K562 (cell line): ENCODE measurements around the gene VPS37D. TPM values are rescaled to one million over a fixed set of nuclear protein-coding genes. Genes with fewer than 3 reads are reported as not detected.

Experiments used
- BRD9 ChIP-seq: fragments of 450-650 bp; IDR thresholded peaks from 2 replicates; pipeline ENCODE4 v1.6.1; 2018; ENCODE audit warnings: low read depth; ENCODE audit not compliant: partially characterized antibody
- CBX8 ChIP-seq: fragments of 200-600 bp; sonication (generic); IDR thresholded peaks from 2 replicates; pipeline ENCODE4 v1.6.1; 2012; ENCODE audit warnings: borderline replicate concordance, mixed run types, low read depth, mild to moderate bottlenecking, moderate library complexity, mixed read lengths, low read length, control low read depth, inconsistent platforms; ENCODE audit not compliant: poor library complexity, severe bottlenecking; ENCODE audit errors: extremely low read depth
- CHD4 ChIP-seq: fragments of 200-600 bp; sonication (generic); IDR thresholded peaks from 3 replicates; pipeline ENCODE4 v1.6.1; 2012; ENCODE audit warnings: low read depth, mild to moderate bottlenecking, mixed read lengths, low read length, inconsistent platforms; ENCODE audit not compliant: insufficient read depth, insufficient replicate concordance, poor library complexity, severe bottlenecking
- DLX4 ChIP-seq: fragments of 250-450 bp; sonication (Bioruptor Pico); IDR thresholded peaks from 2 replicates; pipeline ENCODE4 v1.6.1; 2021; ENCODE audit warnings: mild to moderate bottlenecking
- HNRNPL ChIP-seq: fragments of 200-400 bp; formaldehyde crosslinking; IDR thresholded peaks from 2 replicates; pipeline ENCODE4 v1.6.1; 2017; ENCODE audit warnings: low read depth, mild to moderate bottlenecking, low read length
- NFXL1 ChIP-seq: fragments of 450-650 bp; formaldehyde crosslinking; IDR thresholded peaks from 2 replicates; pipeline ENCODE4 v1.4.0; 2021; ENCODE audit warnings: mild to moderate bottlenecking
- NR2C2 ChIP-seq, 2 experiments: fragments of 200-800 bp in 1 of 2; sonication (Bioruptor generic) in 1 of 2; sonication (generic) in 1 of 2; formaldehyde crosslinking in 1 of 2; IDR thresholded peaks; 2 replicates each; pipeline versions ENCODE4 v1.6.1 to v1.8.0; 2016 to 2022; ENCODE audit warnings: mild to moderate bottlenecking in 1 of 2, missing compliant biosample characterization in 1 of 2, missing genetic modification characterization in 1 of 2, missing genetic modification reagents in 1 of 2
- RBM22 ChIP-seq: fragments of 200-400 bp; formaldehyde crosslinking; IDR thresholded peaks from 2 replicates; pipeline ENCODE4 v1.6.1; 2018; ENCODE audit warnings: low read length, low read depth; ENCODE audit not compliant: poor library complexity, severe bottlenecking
- RHOXF2B ChIP-seq: fragments of 250-450 bp; sonication (Bioruptor Pico); conservative IDR thresholded peaks from 2 replicates; pipeline ENCODE4 v1.5.1; 2021
- RUNX1 ChIP-seq: sonication (generic); IDR thresholded peaks from 2 replicates; pipeline ENCODE4 v1.6.1; 2016; ENCODE audit warnings: antibody characterized with exemption, low read depth
- SOX6 ChIP-seq: fragments of 450-650 bp; IDR thresholded peaks from 2 replicates; pipeline ENCODE4 v1.6.1; 2014; ENCODE audit warnings: mild to moderate bottlenecking
- STAT5A ChIP-seq: IDR thresholded peaks from 2 replicates; pipeline ENCODE4 v1.6.1; 2012; ENCODE audit warnings: low read length, inconsistent platforms, borderline replicate concordance
- TRIM28 ChIP-seq: fragments of 450-650 bp; IDR thresholded peaks from 2 replicates; pipeline ENCODE4 v1.6.1; 2017
- USF2 ChIP-seq: sonication (generic); formaldehyde crosslinking; IDR thresholded peaks from 2 replicates; pipeline ENCODE4 v1.5.0; 2020; ENCODE audit warnings: missing genetic modification reagents
- ZBTB33 ChIP-seq: sonication (generic); formaldehyde crosslinking; IDR thresholded peaks from 2 replicates; pipeline ENCODE4 v1.8.1; 2023; ENCODE audit warnings: mild to moderate bottlenecking, missing genetic modification reagents
- ZNF134 ChIP-seq: fragments of 250-450 bp; sonication (Bioruptor Pico); conservative IDR thresholded peaks from 2 replicates; pipeline ENCODE4 v1.4.0; 2020
- ZNF707 ChIP-seq: fragments of 250-450 bp; sonication (Bioruptor Pico); conservative IDR thresholded peaks from 2 replicates; pipeline ENCODE4 v1.8.0; 2022; ENCODE audit warnings: inconsistent platforms, mild to moderate bottlenecking, moderate library complexity
- ZNF77 ChIP-seq: fragments of 250-450 bp; sonication (Bioruptor Pico); IDR thresholded peaks from 2 replicates; pipeline ENCODE4 v1.5.0; 2020
- polyA plus RNA-seq, 8 experiments: library from polyadenylated mRNA; depleted of rRNA in 4 of 8; stranded (reverse) in 5 of 8; unstranded in 3 of 8; fragments of >200 nt; fragmentation: Nextera tagmentation in 2 of 8; fragmentation: Illumina TruSeq in 1 of 8; extraction: Ambion mirVana in 2 of 8; extraction: Trizol in 1 of 8; gene quantifications; 2 replicates each; pipeline versions ENCODE4 v1.2.1 to v1.2.3, GENCODE V29; 2011 to 2014; ENCODE audit warnings: inconsistent platforms in 1 of 8, missing spikeins in 1 of 8
- total RNA-seq, 7 experiments: library from RNA; depleted of rRNA in 6 of 7; stranded (reverse); fragments of >200 nt in 6 of 7; fragmentation: Illumina TruSeq in 2 of 7; extraction: Trizol in 2 of 7; gene quantifications; 2 replicates each; pipeline versions ENCODE4 v1.2.1 to v1.2.3, GENCODE V29; 2011 to 2021; ENCODE audit warnings: low replicate concordance in 1 of 7
- TF ChIP-seq, protein P1 (sequence below): fragments of 250-450 bp; sonication (Bioruptor Pico); IDR thresholded peaks from 2 replicates; pipeline ENCODE4 v1.5.1; 2021; ENCODE audit warnings: mild to moderate bottlenecking
- TF ChIP-seq, protein P2 (sequence below): fragments of 250-450 bp; sonication (Bioruptor Pico); IDR thresholded peaks from 2 replicates; pipeline ENCODE4 v1.8.0; 2021; ENCODE audit warnings: moderate library complexity, mild to moderate bottlenecking, inconsistent platforms
- TF ChIP-seq, protein P3 (sequence below), 3 experiments: fragments of 200-800 bp in 1 of 3; sonication (Bioruptor generic) in 1 of 3; sonication (generic) in 1 of 3; formaldehyde crosslinking in 1 of 3; IDR thresholded peaks; 2 replicates each; pipeline versions ENCODE4 v1.6.1 to v1.8.0; 2016 to 2022; ENCODE audit warnings: mild to moderate bottlenecking in 2 of 3, missing compliant biosample characterization in 2 of 3, missing genetic modification characterization in 2 of 3, missing genetic modification reagents in 1 of 3

VPS37D gene
- total and polyA plus RNA-seq, 9 of the 15 experiments (the other 6 are each of a cell fraction or from before 2014, with no cell fraction given) = 0.25 to 2.3 (median 1.0) TPM; not detected in 3

GRCh38 chr7:73683056-73683787 is 15.6 kb downstream of the VPS37D start, which contains the start of the genes BUD23 and DNAJC30 (continued):
- TF ChIP-seq USF2 (no peak), BRD9 (no peak), TRIM28 (no peak), NFXL1 (CRISPR knock-in tag) (no peak), RHOXF2B (CRISPR knock-in tag) (no peak), CBX8 (no peak), NR2C2 (CRISPR knock-in tag; IDR thresholded peaks at IDR 0.05) (peak; percentile 56; the same call in 1 of the 2 replicates), NR2C2 (tag; IDR thresholded peaks at IDR 0.05) (0 out of 2 replicates have a peak, but pooled peaks have one; percentile 34), ZNF77 (no peak), SOX6 (0 out of 2 replicates have a peak, but pooled peaks have one; percentile 19), ZNF134 (no peak), HNRNPL (0 out of 2 replicates have a peak, but pooled peaks have one; percentile 59), RBM22 (peak; percentile 42), ZNF707 (CRISPR knock-in tag) (no peak), DLX4 (CRISPR knock-in tag) (no peak), ZBTB33 (no peak), CHD4 (no peak), RUNX1 (no peak), STAT5A (no peak)
- TF ChIP-seq, protein P1, sequence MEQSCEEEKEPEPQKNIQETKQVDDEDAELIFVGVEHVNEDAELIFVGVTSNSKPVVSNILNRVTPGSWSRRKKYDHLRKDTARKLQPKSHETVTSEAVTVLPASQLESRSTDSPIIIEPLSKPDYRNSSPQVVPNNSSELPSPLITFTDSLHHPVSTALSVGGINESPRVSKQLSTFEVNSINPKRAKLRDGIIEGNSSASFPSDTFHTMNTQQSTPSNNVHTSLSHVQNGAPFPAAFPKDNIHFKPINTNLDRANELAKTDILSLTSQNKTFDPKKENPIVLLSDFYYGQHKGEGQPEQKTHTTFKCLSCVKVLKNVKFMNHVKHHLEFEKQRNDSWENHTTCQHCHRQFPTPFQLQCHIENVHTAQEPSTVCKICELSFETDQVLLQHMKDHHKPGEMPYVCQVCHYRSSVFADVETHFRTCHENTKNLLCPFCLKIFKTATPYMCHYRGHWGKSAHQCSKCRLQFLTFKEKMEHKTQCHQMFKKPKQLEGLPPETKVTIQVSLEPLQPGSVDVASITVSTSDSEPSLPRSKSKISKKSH (CRISPR knock-in tag) = no peak
- TF ChIP-seq, protein P2, sequence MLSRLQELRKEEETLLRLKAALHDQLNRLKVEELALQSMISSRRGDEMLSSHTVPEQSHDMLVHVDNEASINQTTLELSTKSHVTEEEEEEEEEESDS (CRISPR knock-in tag) = no peak
- TF ChIP-seq, protein P3, sequence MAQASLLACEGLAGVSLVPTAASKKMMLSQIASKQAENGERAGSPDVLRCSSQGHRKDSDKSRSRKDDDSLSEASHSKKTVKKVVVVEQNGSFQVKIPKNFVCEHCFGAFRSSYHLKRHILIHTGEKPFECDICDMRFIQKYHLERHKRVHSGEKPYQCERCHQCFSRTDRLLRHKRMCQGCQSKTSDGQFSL (CRISPR knock-in tag; IDR thresholded peaks at IDR 0.05) = peak; percentile 94
- TF ChIP-seq, protein P3 (tag; IDR thresholded peaks at IDR 0.05) = peak in 1 of 2 experiments; percentile 87; a peak in 2 of 4 replicates
